Right cardiac atrium (tissue), 5 donors: Measurements from ENCODE around the gene TMEM258. TPM values are rescaled to one million over a fixed set of nuclear protein-coding genes. Genes with fewer than 3 reads are reported as not detected.

Experiments used
- ATAC-seq, 2 donors: fragments of 200-7000 bp; cut with Tn5 transposase; one replicate each; pipeline versions ENCODE4 v1.8.0 to v1.9.1; 2020; ENCODE audit warnings: moderate library complexity in 2 of 2, mild to moderate bottlenecking in 1 of 2
- DNase-seq, 3 donors: peaks; one replicate each; pipeline ENCODE4 v3.0.0-alpha.2; 2020
- H3K27ac ChIP-seq: one replicate; pipeline ENCODE4 v1.5.1; 2013; ENCODE audit warnings: mild to moderate bottlenecking, low read length, control low read depth, moderate library complexity
- H3K27me3 ChIP-seq: one replicate; pipeline ENCODE4 v1.6.1; 2013; ENCODE audit not compliant: control insufficient read depth, insufficient read depth
- H3K4me1 ChIP-seq: one replicate; pipeline ENCODE4 v1.6.1; 2013; ENCODE audit warnings: low read length; ENCODE audit not compliant: control insufficient read depth, insufficient read depth
- H3K4me3 ChIP-seq: one replicate; pipeline ENCODE4 v1.5.1; 2013; ENCODE audit warnings: low read length, control low read depth
- H3K9me3 ChIP-seq: one replicate; pipeline ENCODE4 v1.6.1; 2013; ENCODE audit warnings: low read length; ENCODE audit not compliant: control insufficient read depth
- WGBS: extraction: QIAGEN DNeasy Blood & Tissue Kit; methylation state at CpG from one replicate; pipeline ENCODE4 v1.1.7; 2013; 5-methylcytosine and 5-hydroxymethylcytosine counted together
- intact Hi-C, 4 donors: fragments of 100-400 bp; cut with DNase I; formaldehyde crosslinking; loops; one replicate each; pipeline versions ENCODE4 v1.11.0 to v1.14.0; 2022 to 2023
- polyA plus RNA-seq: library from polyadenylated mRNA; stranded (reverse); fragments of 200-250 nt; gene quantifications from one replicate; pipeline ENCODE4 v1.2.3, GENCODE V29; 2013
- total RNA-seq, 4 donors: library from RNA; stranded (reverse); fragmentation: NEBNext Ultra II Directional; extraction: Animal tissue kit (Norgen Biotek cat#: 25700); gene quantifications; one replicate each; pipeline ENCODE4 v1.2.1, GENCODE V29; 2021
- donor health status: healthy with polysubstance abuse.
- donor health status: DM: no; HTN: yes; CAD: no.
- donor health status: DM: no; HTN: no; CAD: no.
- donor health status: DM: no; HTN: yes; CAD: no; lungs with severe emphysema.
- donor health status: DM: yes; HTN: yes; CAD: no.

TMEM258 gene
- total and polyA plus RNA-seq, 5 donors = 107 to 170 (median 113) TPM

DNA sequence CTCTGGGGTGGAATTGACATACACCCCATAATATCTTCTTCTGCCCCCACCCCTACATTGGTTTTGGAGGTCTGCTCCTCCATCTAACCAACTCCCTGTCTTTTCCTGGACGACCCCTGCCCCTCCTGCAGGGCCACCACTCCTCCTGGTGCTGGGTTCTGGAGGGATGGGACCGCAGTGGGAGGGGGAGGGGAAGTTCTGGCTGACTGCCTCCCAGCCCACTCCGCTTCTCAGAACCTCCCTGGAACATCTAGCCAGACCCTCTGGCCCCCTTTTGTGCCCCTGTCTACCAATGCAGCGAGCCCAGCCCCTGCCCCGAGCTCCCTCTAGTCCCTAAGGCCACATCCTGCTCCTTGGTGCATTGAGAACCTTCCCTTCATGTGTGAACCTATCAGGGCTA is 38.7 kb downstream of the TMEM258 start:
- WGBS = 91% methylated on average over 5 of the region's 5 CpGs
- intact Hi-C loops = no loop called here
- no peak overlapping the region for H3K27ac ChIP-seq
- ATAC-seq = no peak
- no peaks in the 10 kb centered on the region for H3K27me3 ChIP-seq
- peak in 1 of 3 donors; percentile 52 for DNase-seq
- H3K4me3 ChIP-seq = no peak overlapping the region
- H3K9me3 ChIP-seq = no peaks in the 10 kb centered on the region
- no peaks in the 10 kb centered on the region for H3K4me1 ChIP-seq

DNA sequence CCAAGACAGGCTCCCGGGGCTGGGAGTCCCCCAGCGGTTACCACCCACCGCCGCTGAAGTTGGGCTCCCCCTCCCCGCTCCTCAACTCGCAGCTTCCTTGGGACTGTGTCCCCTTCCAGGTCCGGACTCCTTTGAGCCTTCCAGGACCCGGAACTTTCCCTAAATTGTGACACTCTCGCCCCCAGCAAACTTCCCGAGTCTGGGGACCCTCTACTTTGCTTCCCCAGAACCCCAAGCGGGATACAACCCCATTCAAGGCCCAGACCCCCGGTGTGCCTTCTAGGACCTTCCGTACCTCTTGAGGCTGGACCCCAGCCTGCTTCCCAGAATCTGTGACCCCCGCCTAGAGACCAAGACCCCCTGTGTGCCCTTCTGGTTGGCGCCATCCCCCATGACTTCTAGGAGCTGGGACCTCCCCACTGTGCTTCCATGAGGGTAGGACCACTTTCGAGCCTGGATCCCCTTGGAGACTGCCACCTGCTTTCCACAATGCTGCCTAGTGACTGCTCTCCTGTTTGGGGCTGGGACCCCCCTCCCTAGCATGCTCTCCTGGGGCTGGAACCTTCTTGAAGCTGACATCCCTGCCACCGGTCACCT is 39.4 kb downstream of the TMEM258 start:
- no peaks in the 10 kb centered on the region for H3K27me3 ChIP-seq
- DNase-seq = no peak
- H3K27ac ChIP-seq = no peak overlapping the region
- no peaks in the 10 kb centered on the region for H3K4me1 ChIP-seq
- peak overlapping the region; percentile 61 for H3K4me3 ChIP-seq
- intact Hi-C loops = no loop called here
- no peaks in the 10 kb centered on the region for H3K9me3 ChIP-seq
- no peak for ATAC-seq
- 35% methylated on average over 17 of the region's 17 CpGs for WGBS

DNA sequence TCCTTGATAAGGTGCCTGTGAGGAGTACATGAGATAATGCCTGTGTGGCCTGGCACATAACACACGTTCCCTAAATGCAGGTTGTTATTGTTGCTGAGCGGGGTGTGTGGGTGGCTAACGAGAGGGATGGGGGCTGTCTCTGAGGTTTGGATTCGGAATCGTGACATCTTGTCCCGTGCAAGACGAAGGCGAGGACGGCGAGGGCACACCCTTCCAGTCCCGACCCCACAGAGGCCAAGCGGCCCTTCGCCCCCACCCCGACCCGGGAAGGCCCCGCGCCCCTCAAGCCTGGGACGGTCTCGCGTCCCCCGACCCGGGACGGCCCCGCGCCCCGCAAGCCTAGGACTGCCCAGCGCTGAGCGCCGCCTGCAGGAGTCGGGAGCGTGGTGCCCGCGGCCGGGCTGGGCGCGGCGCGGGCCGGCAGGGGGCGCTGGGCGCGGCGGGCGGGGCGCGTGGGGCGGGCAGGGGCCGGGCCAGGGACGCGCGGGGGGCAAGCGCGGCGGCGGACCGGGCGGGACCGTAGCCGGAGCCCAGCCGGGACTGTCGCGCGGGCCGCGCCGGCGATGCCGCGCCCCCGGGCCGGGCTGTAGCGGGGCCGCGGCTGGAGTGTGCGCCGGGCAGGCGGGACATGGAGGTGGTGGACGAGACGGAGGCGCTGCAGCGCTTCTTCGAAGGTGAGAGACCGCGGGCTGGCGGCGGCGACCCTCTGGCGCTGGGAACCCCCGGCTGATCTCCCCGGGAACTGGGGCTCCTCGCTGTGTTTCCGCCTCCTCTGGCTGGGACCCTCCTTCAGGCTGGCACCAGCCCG is 40.1 kb downstream of the TMEM258 start, which contains the start of gene MYRF:
TSS of gene MYRF (plus strand) at position 520 of the 808 bp plus-strand sequence. CDS start at position 629, 109 bp downstream.
- ATAC-seq (peak; percentile 43 to 56), DNase-seq (peak; percentile 50 to 82 (median 76))
- no peaks in the 10 kb centered on the region for H3K27me3 ChIP-seq
- H3K9me3 ChIP-seq = no peaks in the 10 kb centered on the region
- intact Hi-C loops = no loop called here
- WGBS = 2% methylated on average over 93 of the region's 93 CpGs
- no peaks in the 10 kb centered on the region for H3K4me1 ChIP-seq
- H3K4me3 ChIP-seq = peak within 1 kb of the TSS; percentile 61
- no peak within 1 kb of the TSS for H3K27ac ChIP-seq

DNA sequence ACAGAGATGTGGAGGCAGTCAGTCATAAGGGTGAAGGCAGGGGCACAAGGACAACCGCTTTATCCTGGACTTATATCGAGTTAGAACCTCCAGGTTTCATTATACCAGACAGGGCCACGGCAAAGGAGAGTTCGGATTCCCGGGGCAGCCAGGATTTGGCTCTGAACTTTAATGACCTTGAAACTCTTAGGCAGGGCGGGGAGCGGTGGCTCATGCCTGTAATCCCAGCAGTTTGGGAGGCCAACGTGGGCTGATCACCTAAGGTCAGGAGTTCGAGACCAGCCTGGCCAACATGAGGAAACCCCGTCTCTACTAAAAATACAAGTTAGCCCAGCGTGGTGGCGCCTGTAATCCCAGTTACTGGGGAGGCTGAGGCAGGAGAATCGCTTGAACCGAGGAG is 41.0 kb downstream of the TMEM258 start:
- 92% methylated on average over 14 of the region's 14 CpGs for WGBS
- no peak overlapping the region for H3K4me3 ChIP-seq
- intact Hi-C loops = no loop called here

DNA sequence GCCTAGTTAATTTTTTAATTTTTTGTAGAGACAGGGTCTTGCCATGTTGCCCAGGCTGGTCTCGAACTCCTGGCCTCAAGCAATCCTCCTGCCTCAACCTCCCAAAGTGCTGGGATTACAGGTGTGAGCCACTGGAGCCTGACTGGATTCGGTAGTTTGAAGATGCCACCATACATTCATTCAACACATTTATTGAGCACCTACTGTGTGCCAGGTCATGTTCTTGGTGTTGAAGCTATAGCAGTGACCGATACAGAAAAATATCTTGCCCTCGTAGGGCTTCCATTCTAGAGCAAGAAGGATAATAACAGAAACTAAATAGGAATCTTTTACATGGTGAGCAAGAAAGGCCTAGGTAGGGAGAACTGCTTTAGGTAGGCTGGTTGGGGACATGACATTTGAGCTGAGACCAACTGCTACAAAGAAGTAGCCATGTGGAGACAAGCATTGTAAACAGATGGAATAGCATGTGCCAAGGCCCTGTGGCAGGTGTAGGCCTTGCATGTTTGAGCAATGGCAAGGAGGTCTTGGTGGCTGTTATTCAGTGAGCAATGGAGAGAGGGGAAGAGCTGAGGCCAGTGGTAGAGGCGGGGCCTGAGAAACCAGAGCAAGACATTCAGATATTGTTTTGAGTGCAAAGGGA is 41.6 kb downstream of the TMEM258 start:
- no peak overlapping the region for H3K4me3 ChIP-seq
- ATAC-seq (no peak), DNase-seq (no peak)
- H3K4me1 ChIP-seq = no peaks in the 10 kb centered on the region
- WGBS = 98% methylated on average over 5 of the region's 5 CpGs
- intact Hi-C loops = no loop called here
- no peak overlapping the region for H3K27ac ChIP-seq
- H3K9me3 ChIP-seq = no peaks in the 10 kb centered on the region
- no peaks in the 10 kb centered on the region for H3K27me3 ChIP-seq

More for the DNA sequence above, 41.0 kb downstream of the TMEM258 start:
- H3K4me1 ChIP-seq = no peaks in the 10 kb centered on the region
- no peaks in the 10 kb centered on the region for H3K9me3 ChIP-seq
- no peak overlapping the region for H3K27ac ChIP-seq
- no peaks in the 10 kb centered on the region for H3K27me3 ChIP-seq
- ATAC-seq (no peak), DNase-seq (no peak)

DNA sequence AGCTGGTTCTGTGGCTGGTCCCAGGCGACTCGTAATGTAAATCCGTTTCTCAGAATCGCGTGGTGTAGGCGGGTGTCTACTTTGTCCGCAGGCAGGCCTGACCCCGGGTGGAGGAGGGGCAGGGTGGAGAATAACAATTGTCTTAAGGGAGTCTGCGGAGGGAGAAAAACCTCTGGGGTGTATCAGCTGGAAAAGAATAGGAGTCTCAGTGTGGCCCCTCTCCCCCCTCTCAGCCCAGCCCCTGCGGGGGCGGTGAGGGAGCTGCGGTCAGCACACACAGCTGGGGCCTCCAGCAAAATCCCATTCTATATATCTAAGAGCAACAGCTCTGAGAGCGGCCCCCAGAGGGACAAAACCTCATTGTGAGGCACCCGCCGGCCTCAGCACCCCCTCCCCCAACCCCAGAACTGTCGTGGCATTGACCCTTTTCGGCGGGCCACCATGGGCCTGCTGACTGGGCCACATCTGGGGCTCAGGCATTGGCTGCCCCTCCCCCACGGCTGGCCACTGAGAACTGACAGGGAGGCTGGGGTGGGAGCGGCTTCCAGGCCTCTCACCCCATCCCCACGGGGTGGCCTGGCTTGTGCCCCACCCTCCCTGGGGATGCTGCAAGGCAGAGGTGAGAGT is 42.7 kb downstream of the TMEM258 start:
- H3K4me3 ChIP-seq = no peak overlapping the region
- H3K9me3 ChIP-seq = no peaks in the 10 kb centered on the region
- H3K27me3 ChIP-seq = no peaks in the 10 kb centered on the region
- WGBS = 52% methylated on average over 21 of the region's 21 CpGs
- H3K4me1 ChIP-seq = no peaks in the 10 kb centered on the region
- H3K27ac ChIP-seq = no peak overlapping the region
- no peak for ATAC-seq
- intact Hi-C loops = loop anchor here in 1 of 4 donors (10.0 kb wide), 1 partner anchor 355 kb away; no protein-coding TSS in a partner anchor
- DNase-seq = no peak

DNA sequence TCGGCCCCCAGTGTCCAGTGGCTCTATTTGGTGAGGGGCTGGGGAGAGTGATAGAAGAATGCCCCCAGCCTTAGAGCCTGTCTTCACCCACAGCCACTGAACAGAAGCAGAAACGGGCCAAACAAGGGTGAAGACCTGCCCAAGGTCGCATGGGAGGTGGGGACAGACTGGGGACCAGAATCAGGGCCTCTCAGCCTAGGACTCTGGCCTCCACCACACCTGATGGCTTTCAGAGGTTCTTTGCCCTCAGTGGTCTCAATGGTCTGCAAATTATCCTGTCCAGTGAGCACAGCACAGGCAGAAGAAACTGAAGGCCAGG is 44.5 kb downstream of the TMEM258 start:
- DNase-seq (no peak), ATAC-seq (no peak)
- H3K4me3 ChIP-seq = no peak overlapping the region
- intact Hi-C loops = loop anchor here in 1 of 4 donors (10.0 kb wide), 1 partner anchor 357 kb away; no protein-coding TSS in a partner anchor
- no peaks in the 10 kb centered on the region for H3K4me1 ChIP-seq
- H3K27me3 ChIP-seq = no peaks in the 10 kb centered on the region
- WGBS = 45% methylated on average over 3 of the region's 3 CpGs
- H3K9me3 ChIP-seq = no peaks in the 10 kb centered on the region
- H3K27ac ChIP-seq = no peak overlapping the region

DNA sequence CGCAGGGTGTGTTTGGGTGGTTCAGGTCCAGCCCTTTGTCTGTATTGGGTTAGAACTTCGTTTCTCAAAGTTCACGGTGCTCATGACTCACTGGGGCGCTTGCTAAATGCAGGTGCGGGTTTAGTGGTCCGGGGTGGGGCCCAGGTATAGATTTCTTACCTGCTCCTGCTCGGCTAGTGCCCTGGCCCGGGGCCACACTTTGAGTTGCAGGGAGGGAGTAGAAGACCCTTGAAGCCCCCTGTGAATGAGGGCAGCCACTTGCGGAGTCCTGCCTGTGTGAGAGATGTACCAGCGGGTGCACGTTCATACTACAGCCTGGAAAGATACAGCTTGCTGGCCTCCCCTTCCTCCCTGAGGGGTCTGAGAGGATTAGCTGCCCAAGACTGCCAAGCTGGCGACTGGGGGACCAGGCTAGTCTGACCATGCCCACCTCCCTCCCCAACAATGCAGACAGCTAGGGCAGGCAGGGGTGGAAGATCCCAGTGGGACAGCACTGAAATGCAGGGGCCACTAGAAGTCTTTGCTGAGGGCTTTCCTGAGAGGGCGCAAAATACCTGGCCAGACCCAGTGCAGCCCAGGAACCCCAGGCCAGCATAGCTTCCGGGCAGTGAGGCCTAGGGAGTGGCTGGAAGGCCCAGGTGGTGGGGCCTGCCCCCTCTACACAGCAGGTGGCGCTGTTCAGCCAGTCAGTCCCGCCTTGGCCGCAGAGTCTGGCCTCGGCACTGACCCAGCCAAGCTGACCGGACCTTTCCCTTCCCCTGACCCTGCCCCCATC is 45.0 kb downstream of the TMEM258 start:
- ATAC-seq = peak; percentile 80 to 83
- no peak overlapping the region for H3K4me3 ChIP-seq
- H3K9me3 ChIP-seq = no peaks in the 10 kb centered on the region
- WGBS = 54% methylated on average over 19 of the region's 19 CpGs
- no peaks in the 10 kb centered on the region for H3K27me3 ChIP-seq
- no peaks in the 10 kb centered on the region for H3K4me1 ChIP-seq
- DNase-seq = peak; percentile 84 to 94 (median 91)
- no peak overlapping the region for H3K27ac ChIP-seq
- intact Hi-C loops = loop anchor here in 1 of 4 donors (10.0 kb wide), 1 partner anchor 357 kb away; no protein-coding TSS in a partner anchor

DNA sequence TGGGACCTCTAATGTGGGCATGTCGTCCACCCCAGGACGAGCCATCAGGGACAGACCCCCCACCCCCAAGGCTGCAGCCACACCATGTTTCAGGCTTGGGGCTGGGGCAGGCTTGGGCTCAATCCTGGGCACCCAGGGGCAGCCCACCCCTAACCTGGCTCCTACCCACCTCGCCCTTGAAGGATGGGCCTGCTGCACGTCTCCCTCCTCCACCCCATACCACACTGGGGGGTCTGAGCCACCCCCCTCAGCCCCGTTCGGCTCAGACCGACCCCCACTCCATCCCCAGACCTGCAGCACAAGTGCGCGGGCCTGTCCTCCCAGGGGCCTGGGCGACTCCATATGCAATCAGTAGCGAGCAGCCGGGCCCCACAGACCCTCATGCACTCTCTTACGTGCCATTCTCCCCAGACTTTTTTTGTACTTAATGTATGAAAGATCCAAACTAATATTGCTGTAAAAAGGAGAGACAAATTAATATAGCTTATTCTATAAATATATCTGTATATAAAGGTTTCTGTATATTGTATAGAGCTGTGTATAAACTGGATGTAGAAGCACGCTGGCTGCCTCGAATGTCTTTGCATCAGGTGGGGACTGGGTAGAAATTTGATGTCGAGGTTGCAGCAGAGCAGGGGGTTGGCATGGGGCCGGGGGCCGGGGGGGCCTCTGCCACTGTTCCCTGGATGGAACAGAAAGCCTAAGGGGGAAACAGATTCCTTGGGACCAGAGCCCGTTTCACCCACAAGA is 45.8 kb downstream of the TMEM258 start:
- WGBS = 80% methylated on average over 19 of the region's 19 CpGs
- Histone ChIP-seq H3K27me3 (no peaks in the 10 kb centered on the region), H3K27ac (no peak overlapping the region), H3K4me1 (no peaks in the 10 kb centered on the region), H3K9me3 (no peaks in the 10 kb centered on the region), H3K4me3 (no peak overlapping the region)
- DNase-seq (no peak), ATAC-seq (no peak)
- intact Hi-C loops = loop anchor here in 1 of 4 donors (10.0 kb wide), 1 partner anchor 358 kb away; no protein-coding TSS in a partner anchor
